NCI-H2196 treated with DMSO at 0.1 percent for 48 hours (cell line): ENCODE results near the gene FARSB.

Experiments
- DNase-seq: peaks from one replicate; lab custom pipeline; 2025; ENCODE audit not compliant: unreplicated experiment; lab: John Stamatoyannopoulos, UW

Gene FARSB

DNA sequence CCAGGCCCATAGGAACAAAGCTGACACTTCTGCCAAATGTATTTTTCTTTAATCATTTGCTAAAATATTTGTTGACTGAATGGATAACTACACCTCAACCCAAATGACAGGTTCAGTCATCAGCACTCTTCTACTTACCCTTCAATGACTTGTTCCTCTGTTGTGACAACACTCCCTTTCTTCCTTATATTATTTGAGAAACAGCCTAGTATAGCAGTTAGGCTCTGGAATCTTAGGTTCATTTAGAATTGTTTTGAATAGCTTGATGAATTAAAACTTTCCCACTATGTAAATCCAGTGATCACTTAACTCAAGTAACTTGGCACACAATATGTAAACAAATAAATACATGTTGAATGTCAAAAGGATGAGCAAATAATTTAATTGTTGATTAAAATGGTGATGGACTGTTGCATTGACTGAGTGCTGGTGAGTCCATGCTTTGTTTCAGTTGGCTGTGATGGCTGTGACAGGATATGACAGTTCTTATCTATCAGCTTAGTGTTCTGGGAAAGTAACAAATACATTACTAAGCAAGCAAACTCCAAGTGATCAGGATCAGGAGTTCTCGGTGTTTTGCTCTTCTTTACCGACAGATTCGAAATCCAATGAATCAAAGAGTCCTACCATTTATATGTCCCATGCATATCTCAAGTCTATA, 12.7 kb upstream of the FARSB start:
- no peak for DNase-seq

DNA sequence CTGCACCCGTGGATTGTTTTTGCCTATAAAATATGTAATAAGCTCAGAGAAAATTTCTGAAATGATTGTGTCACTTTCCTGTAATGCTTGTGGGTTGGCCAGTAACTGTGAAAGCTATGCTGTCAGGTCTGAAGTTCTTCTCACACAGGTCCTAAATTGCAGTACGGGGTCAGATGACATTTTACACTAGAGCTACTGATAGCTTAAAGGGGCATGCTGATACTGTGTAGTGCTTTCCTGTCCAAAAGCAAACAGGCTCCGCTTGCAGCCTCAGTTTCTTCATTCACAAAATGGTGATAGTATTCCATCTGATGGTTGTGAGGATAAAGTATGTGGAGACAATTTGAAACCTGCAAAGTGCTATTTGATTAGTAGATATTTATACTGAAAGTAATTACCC, 7.6 kb upstream of the FARSB start:
- DNase-seq, result no peak

DNA sequence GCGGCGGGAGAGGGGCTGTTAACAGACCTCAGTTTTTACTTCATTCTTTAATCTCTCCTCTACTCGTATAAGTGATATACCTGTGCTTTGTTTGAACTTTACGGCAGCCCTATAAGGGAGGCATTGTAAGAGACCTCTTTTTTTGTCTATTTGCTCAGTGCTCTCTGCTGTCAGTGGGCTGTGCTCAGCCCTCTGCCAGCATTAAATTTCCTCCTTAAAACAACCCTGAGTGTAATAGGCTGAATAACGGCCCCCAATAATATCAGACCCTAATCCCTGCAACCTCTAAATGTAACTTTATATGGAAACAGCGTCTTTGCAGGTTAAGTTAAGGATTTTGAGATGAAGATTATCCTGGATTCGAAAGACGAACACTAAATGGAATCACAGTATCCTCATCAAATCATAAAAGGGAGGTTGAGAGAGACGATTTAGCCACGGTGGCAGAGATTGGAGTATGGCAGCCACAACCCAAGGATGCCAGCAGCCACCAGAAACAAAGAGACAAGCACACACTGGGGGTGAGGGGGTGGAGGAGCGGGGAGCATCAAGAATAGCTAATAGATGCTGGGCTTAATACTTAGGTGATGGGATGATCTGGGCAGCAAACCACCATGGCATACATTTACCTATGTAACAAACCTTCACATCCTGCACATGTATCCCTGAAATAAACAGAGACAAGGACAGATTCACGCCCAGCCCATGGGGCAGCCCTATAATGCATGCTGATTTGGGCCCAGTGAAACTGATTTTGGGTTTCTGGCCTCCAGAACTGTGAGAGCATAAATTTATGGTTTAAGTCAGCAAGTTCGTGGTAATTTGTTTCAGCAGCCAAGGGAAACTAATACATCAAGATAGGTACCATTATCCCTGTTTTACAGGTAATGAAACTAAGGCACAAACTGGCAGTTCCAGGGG, 894 bp upstream of the FARSB start:
- no peak for DNase-seq

DNA sequence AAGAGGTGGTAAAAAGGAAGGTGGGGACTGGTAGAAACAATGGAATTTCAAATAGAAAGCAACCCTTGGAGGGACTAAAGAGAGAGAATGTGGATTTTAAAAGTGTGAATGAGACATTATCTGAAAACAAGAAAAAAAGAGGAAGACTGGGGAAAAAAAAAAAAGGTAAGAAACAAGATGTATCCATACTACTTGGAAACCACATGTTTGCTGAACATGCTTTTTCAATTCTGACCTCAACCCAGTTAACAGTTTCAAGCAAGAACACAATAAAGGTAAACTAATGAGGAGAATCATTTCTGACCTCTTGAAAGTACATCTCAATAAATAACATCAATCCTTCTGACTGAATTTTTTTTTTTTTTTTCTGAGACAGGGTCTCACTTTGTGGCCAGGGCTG, 2.6 kb downstream of the FARSB start:
- no peak for DNase-seq

DNA sequence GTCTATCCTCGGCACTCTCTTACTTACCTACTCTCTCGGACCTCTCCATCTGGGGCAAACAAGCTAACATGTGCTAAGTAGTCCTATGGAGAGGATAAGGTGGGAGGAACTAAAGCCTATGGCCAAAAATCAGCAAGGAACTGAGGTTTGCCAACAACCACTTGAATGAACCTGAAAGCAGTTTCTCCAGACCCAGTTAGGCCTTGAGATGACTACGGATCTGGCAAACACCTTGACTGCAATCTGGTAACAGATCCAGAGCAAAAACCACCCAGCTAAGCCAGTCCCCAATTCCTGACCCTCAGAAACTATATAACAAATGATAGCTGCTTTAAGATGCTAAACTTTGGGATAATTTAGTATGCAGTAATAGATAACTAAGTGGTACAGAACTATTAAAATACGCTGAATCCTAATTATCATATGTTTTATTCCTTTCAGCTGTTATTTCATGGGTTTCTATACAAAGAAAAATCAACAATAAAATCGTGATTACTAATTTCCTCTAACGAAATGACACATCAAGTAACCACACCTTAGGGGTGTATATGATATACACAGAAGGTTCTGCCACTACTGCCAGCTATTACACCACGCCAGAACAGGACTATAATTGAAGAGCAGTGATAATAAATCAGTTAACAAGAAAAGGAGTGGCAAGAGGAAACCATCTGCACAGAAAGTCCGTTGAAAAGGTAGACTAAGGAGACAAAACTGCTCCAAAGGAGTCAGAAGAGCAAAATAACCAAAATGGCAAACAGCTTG, 3.2 kb downstream of the FARSB start:
- no peak for DNase-seq

DNA sequence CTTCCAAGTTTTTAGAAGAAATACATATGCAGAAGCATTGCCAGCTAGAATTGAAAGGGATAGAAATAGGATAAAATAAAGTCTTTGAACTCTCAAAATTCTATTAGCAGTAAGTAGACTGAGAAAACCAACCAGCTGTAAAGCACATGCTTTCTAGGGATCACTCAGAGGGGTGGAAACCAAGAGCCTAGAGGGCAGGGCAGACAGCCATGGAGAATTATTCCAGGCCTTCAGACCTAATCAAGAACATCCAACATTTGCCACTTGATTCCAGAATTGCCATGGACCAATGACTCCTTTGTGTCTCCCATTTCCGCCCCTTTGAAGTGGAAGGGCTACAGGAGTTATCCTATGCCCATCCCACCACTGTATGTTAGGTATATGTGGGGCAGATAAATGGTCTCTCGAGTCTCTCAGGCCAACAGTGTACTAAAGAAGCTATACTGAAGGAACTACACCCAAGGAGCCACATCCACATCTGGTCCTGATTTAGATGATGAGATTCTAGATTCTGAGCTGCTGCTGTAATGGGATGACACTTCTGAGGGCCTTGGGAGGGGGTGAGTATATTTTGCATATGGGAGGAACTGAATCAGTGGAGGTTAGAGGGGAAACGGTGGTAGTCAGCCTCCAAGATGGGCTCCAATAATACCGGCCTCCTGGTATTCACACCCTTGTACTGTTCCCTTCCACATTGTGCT, 4.0 kb downstream of the FARSB start:
- DNase-seq, result no peak

DNA sequence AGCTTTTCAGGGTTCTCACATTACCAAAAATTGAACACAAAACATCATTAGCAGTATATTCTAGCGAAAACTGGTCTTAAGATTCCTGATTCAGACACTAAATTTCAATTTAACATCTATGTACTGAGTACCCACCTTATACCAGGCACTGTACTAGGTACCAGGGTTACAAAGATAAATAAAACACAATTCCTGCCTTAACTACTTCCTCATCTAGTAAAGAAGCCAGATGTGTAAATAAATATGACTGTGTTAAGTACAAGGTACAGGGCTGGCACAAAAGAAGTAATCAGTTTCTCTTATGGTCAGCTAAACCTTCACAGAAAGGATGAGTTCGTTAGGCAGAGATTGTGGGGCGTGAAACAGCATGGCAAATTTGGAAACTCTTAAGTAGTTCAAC, 6.1 kb downstream of the FARSB start:
- DNase-seq, result no peak

DNA sequence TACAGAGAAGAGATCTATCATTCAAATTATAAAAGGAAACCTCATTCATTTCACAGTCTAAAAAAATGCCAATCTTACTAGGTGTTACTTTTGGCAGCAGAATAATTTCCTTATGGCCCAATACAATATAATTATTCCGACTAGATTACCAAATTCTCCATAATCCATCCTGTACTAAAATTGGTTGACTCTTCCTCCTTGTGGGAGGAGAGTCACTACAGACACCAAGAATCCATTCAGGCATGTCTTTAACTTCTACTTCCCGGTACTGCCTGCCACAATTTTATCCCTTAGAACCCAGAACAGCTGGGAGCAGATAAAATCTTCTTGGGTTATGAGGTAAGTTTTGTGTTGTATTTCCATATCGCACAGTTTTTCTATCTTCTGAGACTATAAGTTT, 9.9 kb downstream of the FARSB start:
- no peak for DNase-seq

DNA sequence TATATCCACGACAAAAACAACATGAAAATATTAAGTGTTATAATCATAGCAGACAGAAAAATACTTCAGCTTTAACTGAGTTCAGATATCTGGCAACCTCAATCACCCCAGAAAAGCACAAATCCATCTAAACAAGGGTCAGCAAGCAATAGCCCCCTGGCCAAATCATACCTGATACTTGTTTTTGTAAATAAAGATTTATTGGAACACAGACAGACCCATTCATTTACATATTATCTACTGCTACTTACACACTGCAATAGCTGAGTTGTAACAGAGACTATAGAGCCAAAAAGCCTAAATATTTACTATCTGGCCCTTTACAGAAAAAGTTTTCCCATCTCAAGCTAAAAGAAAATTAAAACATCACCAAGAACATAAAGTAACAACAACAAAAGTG, 12.8 kb downstream of the FARSB start:
- DNase-seq, result no peak

DNA sequence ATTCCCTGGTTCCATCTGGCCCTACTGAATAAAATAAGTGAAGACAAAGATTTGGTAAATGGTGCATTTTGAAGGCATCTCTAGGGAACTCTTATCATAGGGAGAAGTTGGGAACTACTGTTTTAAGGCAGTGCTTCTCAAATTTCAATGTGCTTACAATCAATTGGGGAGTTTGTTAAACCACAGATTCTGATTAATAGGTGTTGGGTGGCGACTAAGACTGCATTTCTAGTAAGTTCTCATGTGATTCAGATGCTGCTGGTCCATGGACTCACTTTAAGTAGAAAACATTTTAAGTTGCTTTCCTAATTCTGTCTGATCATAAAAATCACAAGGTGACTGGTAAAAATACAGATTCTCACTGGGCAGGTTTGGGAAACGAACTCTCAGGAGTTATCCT, 14.6 kb downstream of the FARSB start:
- DNase-seq, result no peak

DNA sequence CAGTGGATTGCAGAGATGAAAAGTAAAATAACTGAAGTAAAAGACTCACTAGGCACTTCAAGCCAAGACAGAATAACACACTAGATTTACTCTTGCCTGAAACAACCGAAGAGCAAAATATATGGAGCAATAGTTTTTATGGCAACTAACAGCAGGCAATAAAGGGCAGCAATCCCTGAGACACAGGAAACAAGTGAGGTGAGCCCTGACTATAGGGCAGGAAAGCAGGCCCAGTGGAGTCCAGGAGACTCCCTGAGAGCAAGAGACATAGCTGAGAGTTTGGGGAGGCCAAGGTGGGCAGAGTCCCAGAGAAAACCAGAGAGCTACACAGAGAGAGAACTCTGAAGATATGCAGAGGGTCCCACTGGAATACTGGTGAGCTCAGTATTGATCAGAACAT, 18.8 kb downstream of the FARSB start:
- DNase-seq, result no peak

DNA sequence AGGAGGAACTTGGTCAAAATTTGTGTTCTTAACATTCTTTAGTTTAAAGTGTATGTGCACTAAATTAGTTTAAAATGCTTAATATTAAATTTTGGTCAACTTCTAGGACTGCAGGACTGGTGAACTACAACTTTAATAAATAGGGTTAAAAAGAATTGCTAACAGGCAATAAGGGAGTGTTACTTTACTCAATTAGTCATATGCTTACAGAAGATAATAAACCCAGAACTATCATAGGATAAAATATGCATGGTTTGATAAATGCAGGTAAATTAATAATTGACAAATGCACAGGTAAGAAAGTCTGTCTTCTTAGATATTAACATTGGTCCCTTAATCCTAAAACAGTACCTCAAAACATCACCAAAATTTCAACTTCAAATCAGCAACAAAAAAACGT, 20.6 kb downstream of the FARSB start:
- DNase-seq, result no peak

DNA sequence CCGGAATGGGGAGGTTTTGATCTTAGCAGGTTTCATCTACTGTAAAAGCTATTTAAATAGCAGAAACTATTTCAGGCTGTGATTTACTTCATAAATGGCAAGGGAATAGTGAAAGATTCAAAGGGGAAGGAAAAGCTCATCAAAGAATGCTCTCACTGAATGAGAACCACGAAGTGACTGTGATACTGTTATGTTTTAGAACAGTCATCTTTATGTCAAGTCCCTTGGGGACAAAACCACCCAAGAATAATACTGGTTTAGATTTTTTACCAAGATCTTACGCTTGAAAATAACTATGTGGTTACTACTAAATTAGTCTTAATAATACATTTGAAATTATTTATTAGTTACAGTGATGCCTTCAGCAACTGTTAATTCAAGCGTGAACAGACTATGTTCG, 28.1 kb downstream of the FARSB start:
- DNase-seq, result no peak

DNA sequence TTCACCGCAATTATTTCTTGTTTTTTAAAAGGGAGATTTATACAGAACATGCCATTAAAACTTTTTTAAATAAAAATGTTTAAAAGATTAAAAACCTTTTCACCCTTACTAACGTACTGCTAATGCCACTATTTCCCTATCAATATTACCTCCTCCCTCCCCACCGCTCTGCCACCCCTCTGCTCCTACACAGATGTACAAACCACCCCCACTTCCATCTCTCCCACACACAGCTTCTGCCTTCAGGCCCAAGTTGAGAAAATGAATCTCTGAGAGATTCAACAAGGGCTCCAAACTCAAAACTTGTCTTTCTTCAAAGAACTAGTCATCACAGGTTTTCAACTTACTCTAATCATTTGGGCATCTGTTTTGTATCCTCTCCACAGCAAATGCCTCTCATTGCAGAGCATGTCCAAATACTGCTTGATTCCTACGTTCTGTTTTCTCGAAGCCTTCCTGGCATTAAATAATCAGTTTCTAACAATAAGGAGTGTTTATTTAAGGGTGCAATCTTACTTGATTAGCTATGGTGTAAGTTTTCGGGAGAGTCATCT, 32.1 kb downstream of the FARSB start:
- DNase-seq, result no peak

DNA sequence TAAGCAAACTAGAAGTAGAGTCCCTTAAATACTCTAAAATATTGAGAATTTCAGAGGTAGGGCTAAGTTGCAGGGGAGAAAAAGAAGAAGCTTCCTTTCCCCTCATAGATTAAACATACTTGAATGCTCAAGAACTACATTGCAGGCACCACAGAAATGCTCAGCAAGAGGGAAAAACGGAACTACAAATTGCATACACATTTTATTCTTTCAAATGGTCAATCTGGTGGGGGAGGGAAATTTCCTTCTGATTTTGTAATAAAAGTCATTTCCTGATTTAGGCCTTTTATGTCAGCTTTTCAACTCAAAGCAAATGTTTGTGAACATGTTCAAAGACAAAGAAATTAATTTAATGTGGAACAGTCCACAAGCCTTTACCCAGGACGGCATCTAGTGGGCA, 33.0 kb downstream of the FARSB start:
- DNase-seq, result no peak

DNA sequence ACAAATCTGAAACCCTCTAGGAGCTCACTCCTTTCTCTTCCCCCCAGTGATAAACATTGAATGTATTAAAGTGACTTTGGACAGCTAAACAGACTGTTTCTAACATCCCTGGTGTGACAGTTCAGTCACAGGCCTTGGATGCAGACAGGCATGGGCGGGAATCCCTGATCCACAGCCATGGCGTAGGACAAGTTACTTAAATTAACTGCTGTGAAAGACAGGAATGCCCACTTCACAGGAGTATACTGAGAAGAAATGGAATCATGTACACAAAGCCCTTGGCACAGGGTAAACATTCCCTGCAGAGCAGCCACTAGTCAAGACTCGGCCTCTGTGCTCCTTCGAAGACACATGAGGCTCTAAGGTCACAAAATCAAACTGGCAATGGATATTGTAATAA, 34.0 kb downstream of the FARSB start:
- no peak for DNase-seq

DNA sequence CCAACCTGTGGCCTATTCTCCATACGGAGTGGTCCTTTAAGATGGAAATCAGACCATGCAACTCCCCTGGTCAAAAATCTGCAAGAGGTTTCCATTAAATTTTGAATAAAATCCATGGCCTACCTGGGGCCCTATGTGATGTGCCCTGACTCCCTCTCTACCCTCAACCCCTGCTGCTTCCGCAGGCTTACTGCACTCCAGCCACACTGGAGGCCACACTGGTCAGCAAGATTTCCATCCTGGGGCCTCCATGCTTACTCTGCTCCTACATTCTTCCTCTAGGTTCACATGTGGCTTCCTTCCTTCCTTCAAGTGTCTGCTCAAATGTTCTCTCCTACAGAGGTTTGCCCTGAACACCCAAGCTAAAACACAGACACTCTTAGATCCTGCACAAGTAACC, 40.6 kb downstream of the FARSB start:
- no peak for DNase-seq

DNA sequence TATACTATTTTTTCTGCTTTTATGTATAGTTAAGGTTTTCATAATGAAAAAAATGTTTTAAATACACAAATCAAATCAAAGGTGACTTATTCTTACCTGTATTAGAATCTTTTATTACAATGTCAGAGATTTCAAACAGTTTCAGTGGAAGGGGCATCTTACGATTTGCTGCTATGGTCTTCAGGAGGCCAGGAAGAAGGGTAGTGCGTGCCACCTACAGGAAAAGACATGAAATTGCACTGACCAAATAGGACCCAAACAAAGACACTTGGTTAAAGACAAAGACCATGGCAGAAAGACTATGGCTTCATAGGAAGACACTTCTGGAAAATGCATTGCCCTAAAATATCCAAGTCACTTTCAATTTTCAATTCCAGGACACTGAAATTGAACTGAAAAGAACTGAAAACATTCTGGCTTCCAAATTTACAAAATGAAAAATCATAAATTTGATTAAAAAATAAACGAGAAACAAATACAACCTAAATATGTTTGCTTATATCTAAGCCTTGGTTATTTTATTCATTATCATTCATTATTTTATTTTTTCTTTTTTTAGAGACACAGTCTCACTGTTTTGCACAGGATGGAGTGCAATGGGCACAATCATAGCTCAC, 42.1 kb downstream of the FARSB start:
- DNase-seq, result peak; percentile 61

DNA sequence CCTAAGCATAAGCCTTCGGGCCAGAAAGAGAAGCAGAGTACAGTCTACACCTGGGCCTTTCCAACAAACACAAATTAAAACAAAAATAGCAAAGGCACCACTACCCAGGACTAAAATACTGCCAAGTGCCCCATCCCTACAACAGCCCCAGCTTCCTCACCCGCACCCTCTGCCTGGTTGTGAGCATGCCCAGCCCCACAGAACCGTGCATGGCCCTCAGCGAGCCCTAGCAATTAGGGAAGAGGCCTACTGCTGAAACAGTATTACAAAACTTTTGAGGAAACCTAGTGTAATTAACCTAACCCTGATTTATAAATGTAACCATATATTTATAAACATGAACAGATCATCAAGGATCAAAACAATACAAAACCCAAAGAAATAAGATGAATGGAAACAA, 44.2 kb downstream of the FARSB start:
- DNase-seq, result no peak

DNA sequence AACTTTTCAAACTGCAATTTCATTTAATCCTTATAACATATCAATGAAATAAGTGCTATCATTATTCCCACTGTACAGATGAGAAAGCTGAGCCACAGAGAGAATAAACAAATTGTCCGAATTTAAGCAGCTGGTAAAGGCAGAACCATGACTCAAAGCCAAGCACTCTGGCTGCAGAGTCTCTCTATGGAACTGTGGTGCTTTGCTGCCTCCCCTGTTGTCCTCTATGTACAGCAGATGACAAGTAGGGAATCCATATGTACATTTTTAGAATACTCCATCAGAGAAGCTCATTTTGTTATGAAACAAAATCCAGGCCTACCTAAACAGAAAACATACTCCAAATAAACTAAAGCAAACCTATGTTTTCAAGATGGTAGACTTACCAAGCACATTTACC, 45.1 kb downstream of the FARSB start:
- no peak for DNase-seq

DNA sequence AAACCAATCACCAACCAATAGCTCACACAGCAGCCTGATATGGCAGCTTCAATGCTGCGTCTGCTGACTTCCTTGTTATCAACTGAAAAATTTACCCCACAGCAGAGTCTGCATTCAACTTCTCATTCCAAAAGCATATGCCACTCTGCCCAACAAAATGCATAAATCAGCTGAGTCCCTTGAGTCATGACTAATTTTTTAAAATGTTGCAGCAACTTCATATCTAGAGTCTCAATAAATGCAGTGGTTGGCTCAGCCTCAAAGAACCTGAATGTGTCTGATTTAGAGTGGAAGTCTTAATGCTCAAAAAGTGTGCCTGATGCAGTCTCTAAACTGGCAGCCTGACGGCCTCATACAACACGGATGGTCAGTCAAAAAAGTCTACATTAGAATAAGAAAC, 46.5 kb downstream of the FARSB start:
- no peak for DNase-seq
